ENCODE results near the gene CD22. TPM values are rescaled to one million over a fixed set of nuclear protein-coding genes. Genes with fewer than 3 reads are reported as not detected.

The CD22 gene
- polyA plus RNA-seq, 4 donors = 6.6 to 31.5 (median 9.0) TPM

GRCh38 chr19:35310811-35311465 is 18.0 kb upstream of the CD22 start:
- DNase-seq (ENCODE audit: low read depth in 4 of 4, low spot score in 3 of 4) = no peak

- no peak for DNase-seq (ENCODE audit: low read depth in 4 of 4, low spot score in 3 of 4)
Measured at GRCh38 chr19:35311901-35312665, 16.9 kb upstream of the CD22 start.

GRCh38 chr19:35313587-35313986 is 15.4 kb upstream of the CD22 start:
- DNase-seq (ENCODE audit: low read depth in 4 of 4, low spot score in 3 of 4) = no peak

GRCh38 chr19:35314031-35314430 is 15.0 kb upstream of the CD22 start:
- DNase-seq (ENCODE audit: low read depth in 4 of 4, low spot score in 3 of 4) = no peak

GRCh38 chr19:35314858-35315470 is 14.0 kb upstream of the CD22 start:
- DNase-seq (ENCODE audit: low read depth in 4 of 4, low spot score in 3 of 4) = no peak

- DNase-seq (ENCODE audit: low read depth in 4 of 4, low spot score in 3 of 4) = no peak
Measured at GRCh38 chr19:35315883-35316282, 13.1 kb upstream of the CD22 start.

GRCh38 chr19:35316560-35316959 is 12.4 kb upstream of the CD22 start:
- no peak for DNase-seq (ENCODE audit: low read depth in 4 of 4, low spot score in 3 of 4)

- no peak for DNase-seq (ENCODE audit: low read depth in 4 of 4, low spot score in 3 of 4)
Measured at GRCh38 chr19:35317464-35318043, 11.4 kb upstream of the CD22 start.

- no peak for DNase-seq (ENCODE audit: low read depth in 4 of 4, low spot score in 3 of 4)
Measured at GRCh38 chr19:35318679-35319448, 10.1 kb upstream of the CD22 start.

GRCh38 chr19:35320065-35320713 is 8.8 kb upstream of the CD22 start:
- DNase-seq (ENCODE audit: low read depth in 4 of 4, low spot score in 3 of 4) = no peak

GRCh38 chr19:35321291-35321690 is 7.7 kb upstream of the CD22 start:
- DNase-seq (ENCODE audit: low read depth in 4 of 4, low spot score in 3 of 4) = no peak

GRCh38 chr19:35322014-35322413 is 7.0 kb upstream of the CD22 start:
- DNase-seq (ENCODE audit: low read depth in 4 of 4, low spot score in 3 of 4) = no peak

- DNase-seq (ENCODE audit: low read depth in 4 of 4, low spot score in 3 of 4) = no peak
Measured at GRCh38 chr19:35327642-35328041, 1.3 kb upstream of the CD22 start.

GRCh38 chr19:35329323-35329722 is 336 bp downstream of the CD22 start:
- no peak for DNase-seq (ENCODE audit: low read depth in 4 of 4, low spot score in 3 of 4)

GRCh38 chr19:35330475-35330874 is 1.5 kb downstream of the CD22 start:
- no peak for DNase-seq (ENCODE audit: low read depth in 4 of 4, low spot score in 3 of 4)

GRCh38 chr19:35331551-35332214 is 2.7 kb downstream of the CD22 start:
- no peak for DNase-seq (ENCODE audit: low read depth in 4 of 4, low spot score in 3 of 4)

- DNase-seq (ENCODE audit: low read depth in 4 of 4, low spot score in 3 of 4) = no peak
Measured at GRCh38 chr19:35332817-35333216, 3.8 kb downstream of the CD22 start.

- no peak for DNase-seq (ENCODE audit: low read depth in 4 of 4, low spot score in 3 of 4)
Measured at GRCh38 chr19:35334144-35334753, 5.3 kb downstream of the CD22 start.

Measured in right renal pelvis (tissue), 4 donors.